HG02798 (cell line): ENCODE results near the gene FAS.
A peak's percentile ranks its signal among the peaks of the same experiment; 100 is the strongest.
"Not testable (repeated sequence)": the region's sequence is repeated elsewhere in the genome, so short reads cannot be mapped to it uniquely, and the experiment has no call there.

ENCODE experiments used
- ATAC-seq: cut with Tn5 transposase; IDR thresholded peaks from one replicate; pipeline ENCODE4 v1.9.1; 2021; ENCODE audit warnings: mild to moderate bottlenecking; ENCODE audit not compliant: unreplicated experiment, poor library complexity

The FAS gene

GRCh38 chr10:88991161-88991898, 732 bp downstream of the FAS start:
- peak; percentile 46 for ATAC-seq

GRCh38 chr10:88991899-88992320, 1.3 kb downstream of the FAS start:
- ATAC-seq: no peak

GRCh38 chr10:88992921-88993524, 2.4 kb downstream of the FAS start:
- ATAC-seq: no peak

- ATAC-seq: no peak
These were observed 3.4 kb downstream of the FAS start for GRCh38 chr10:88994019-88994418.

- ATAC-seq: no peak
These were observed 4.7 kb downstream of the FAS start for GRCh38 chr10:88995156-88995876.

GRCh38 chr10:88996927-88997326, 6.3 kb downstream of the FAS start:
- peak; percentile 57 for ATAC-seq

- no peak for ATAC-seq
These were observed 9.0 kb downstream of the FAS start for GRCh38 chr10:88999625-89000024.

DNA sequence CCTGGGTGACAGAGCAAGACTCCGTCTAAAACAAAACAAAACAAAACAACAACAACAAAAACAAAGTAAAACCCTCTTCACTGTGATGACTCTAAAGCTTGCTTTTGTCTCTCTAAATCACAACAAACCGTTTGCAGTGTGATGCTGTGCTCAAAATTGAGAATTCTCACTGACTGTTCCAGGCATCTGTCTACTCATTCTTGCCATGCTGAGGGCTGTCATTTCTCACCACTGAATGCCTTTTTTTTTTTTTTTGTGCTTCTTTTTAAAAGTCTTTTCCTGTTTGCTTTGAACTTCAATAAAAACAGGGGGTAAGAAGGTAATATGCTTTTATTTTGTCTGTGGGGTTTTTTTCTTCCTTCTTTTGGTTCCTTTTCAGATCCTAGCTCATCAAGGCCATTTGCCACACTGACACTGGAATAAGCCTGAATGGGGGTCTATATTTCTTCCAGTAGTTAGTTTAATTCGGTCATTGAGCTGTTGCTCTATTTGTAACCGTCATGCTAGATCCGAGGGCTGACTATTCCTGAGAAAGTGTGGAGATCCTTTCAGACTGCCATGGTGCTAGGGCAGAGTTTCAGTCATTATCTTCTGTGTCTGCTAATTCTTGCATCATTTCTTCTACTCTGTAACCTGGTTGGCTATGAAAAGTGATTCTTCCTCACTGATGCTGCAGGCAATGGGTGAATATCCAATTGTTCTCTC, 10.6 kb downstream of the FAS start:
- no peak for ATAC-seq

DNA sequence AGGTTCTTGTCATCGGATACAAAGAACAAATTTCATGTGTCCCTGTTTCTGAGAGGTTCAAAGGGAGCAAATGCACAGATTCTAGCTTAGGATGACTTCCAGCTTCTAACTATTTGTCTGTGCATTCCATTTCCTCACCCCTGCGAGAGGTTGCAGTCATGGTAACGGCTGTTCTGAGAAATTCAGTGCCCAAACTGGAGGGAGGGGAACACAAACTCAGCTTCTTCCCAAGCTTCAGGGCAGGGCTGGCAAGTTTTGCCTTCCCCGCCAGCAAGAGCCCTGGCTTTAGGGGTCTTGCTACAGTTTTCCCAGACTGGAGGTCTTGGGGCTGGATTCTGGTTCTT, 11.1 kb downstream of the FAS start:
- no peak for ATAC-seq

GRCh38 chr10:89002226-89002978, 11.8 kb downstream of the FAS start:
- ATAC-seq: peak; percentile 61

DNA sequence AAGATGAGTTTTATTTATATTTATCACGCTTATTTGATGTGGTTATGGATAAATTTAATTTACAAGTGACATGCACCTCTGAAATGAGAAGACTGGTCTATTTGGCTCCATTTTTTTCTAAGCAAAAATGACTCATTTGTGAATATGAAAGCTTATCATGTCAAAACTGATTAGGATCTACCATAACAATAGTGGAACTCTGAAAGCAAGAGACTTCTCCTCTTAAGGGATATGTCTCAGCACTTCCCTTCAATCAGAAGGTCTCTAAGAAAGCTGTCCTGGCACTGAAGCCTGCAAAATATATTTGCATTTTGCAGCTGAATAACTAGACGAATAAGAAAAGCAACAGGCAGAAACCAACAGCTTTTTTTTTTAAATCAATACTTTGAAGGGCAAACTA, 12.7 kb downstream of the FAS start:
- ATAC-seq: no peak

DNA sequence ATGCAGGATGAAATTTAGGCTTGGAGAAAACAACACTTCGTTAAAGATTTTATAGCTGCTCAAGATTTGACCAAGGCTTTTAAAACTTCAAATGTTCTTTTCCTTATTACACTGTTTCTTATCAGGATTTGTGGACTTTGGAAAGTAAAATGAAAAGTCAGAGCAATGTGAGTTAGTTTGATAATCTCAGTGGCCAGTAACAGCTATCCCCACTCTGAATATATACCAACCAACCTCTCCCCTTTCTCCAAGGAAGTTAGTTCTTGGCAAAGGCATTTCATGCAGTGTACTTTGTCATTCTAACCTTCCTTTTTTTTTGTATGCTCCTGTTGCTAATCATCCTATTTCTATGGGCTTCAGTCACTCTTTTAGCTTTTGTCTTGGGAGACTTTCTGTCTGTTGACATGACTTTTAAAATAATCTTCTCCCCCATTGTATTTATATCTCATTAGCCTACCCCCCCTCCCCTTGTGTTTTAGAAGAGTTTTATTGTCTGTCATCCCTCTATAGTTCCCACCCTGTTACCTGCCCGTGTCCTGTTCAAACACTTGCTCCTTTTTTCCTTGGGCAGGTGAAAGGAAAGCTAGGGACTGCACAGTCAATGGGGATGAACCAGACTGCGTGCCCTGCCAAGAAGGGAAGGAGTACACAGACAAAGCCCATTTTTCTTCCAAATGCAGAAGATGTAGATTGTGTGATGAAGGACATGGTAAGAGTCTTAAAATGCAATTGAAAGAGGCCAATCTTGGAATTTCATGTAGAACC, 16.7 kb downstream of the FAS start:
- ATAC-seq: no peak

DNA sequence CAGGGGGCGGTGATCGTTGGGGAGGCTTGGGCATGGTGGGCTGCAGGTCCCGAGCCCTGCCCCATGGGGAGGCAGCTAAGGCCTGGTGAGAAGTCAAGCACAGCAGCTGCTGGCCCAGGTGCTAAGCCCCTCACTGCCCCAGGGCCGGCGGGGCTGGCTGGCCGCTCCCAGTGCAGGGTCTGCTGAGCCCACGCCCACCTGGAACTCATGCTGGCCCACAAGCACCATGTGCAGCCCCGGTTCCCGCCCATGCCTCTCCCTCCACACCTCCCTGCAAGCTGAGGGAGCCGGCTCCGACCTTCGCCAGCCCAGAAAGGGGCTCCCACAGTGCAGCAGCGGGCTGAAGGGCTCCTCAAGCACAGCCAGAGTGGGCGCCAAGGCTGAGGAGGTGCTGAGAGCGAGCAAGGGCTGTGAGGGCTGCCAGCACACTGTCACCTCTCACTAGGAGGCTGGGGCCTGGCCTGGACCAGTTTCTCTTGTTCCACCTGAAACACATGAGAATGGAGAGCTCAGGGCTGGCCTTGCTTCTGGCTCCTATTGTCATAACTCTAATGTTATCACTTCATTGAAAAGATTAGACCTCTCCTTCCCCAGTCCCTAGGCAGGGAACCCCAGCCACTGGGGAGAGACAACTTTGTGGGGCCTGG, 28.2 kb downstream of the FAS start:
- not testable (repeated sequence) for ATAC-seq

DNA sequence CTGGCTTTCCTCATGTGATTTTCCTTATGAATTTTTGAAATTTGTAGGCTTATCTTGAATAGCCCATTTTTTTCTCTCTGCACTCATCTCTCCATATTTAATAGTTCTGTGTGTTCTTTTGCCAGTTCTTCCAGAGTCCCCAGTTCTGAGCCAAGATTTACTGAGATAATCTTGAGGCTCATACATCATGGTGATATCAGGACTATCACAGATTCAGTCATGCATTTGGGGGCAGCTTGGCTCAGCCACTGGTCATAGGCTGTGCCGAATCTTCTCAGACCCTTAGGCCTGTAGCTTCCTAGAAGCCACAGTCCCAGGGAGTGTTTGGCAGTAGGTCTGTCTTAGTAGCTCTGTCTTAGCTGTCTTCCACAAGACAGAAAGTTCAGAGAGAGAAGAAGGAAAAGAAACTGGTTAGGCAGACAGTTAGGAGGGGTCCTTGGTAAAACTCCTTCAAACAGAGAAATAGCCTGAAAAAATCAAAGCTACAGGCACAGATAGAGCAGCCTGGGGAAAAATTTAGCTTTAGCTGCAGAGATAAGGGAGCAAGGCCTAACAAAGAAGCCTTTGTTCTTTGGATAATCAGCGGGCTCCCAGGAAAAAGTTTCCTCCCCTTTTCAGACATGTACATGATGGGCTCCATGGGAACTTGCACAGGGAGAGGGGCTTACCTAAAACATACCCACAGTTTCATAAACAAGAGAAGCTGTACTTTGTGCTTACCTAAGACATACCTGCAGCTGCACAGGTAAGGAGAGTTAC, 29.1 kb downstream of the FAS start:
- ATAC-seq: no peak

- ATAC-seq: not testable (repeated sequence)
These were observed 30.9 kb downstream of the FAS start for GRCh38 chr10:89021526-89021925.

- no peak for ATAC-seq
These were observed 32.1 kb downstream of the FAS start for GRCh38 chr10:89022734-89023133.

GRCh38 chr10:89025453-89025852, 34.9 kb downstream of the FAS start:
- ATAC-seq: no peak

- ATAC-seq: no peak
These were observed 38.6 kb downstream of the FAS start for GRCh38 chr10:89029181-89029580.
